WERI-Rb-1 (cell line): ENCODE results near the gene ZBTB34.

Experiments used
- DNase-seq: peaks from one replicate; pipeline ENCODE4 v3.0.0-alpha.2; 2020
- H3K27ac ChIP-seq: fragments of 250-450 bp; sonication (Bioruptor Pico); 2 replicates; pipeline ENCODE4 v1.5.1; 2020; ENCODE audit warnings: mild to moderate bottlenecking, moderate library complexity
- H3K27me3 ChIP-seq: fragments of 250-450 bp; sonication (Bioruptor Pico); 2 replicates; pipeline ENCODE4 v1.5.1; 2021; ENCODE audit warnings: mild to moderate bottlenecking, low read depth, moderate library complexity; ENCODE audit not compliant: insufficient read depth, severe bottlenecking
- H3K36me3 ChIP-seq: fragments of 250-450 bp; sonication (Bioruptor Pico); 2 replicates; pipeline ENCODE4 v1.5.1; 2020; ENCODE audit warnings: mild to moderate bottlenecking, moderate library complexity
- H3K4me3 ChIP-seq: 2 replicates; pipeline ENCODE4 v1.5.1; 2011; ENCODE audit warnings: low read depth, mild to moderate bottlenecking, control low read depth, low read length
- H3K9me3 ChIP-seq: fragments of 250-450 bp; sonication (Bioruptor Pico); 2 replicates; pipeline ENCODE4 v1.5.1; 2021; ENCODE audit warnings: mild to moderate bottlenecking, moderate library complexity; ENCODE audit not compliant: severe bottlenecking
- CTCF ChIP-seq: IDR thresholded peaks from 2 replicates; pipeline ENCODE4 v1.5.1; 2011; ENCODE audit warnings: low read depth, mild to moderate bottlenecking, control low read depth, inconsistent platforms, low read length

The ZBTB34 gene

GRCh38 chr9:126853667-126854066 lies 6.8 kb upstream of the ZBTB34 start:
- no peak overlapping the region for H3K27ac ChIP-seq
- H3K27me3 ChIP-seq = no peaks in the 10 kb centered on the region
- no peak for DNase-seq
- no peaks in the 10 kb centered on the region for H3K9me3 ChIP-seq
- TF ChIP-seq CTCF = no peak
- H3K36me3 ChIP-seq = no peaks in the 10 kb centered on the region
- H3K4me3 ChIP-seq = no peak overlapping the region

- H3K9me3 ChIP-seq = no peaks in the 10 kb centered on the region
- no peak overlapping the region for H3K27ac ChIP-seq
- no peaks in the 10 kb centered on the region for H3K36me3 ChIP-seq
- no peak for TF ChIP-seq CTCF
- H3K27me3 ChIP-seq = no peaks in the 10 kb centered on the region
- no peak overlapping the region for H3K4me3 ChIP-seq
- DNase-seq = no peak
These were observed 5.7 kb upstream of the ZBTB34 start for GRCh38 chr9:126854734-126855133.

GRCh38 chr9:126856326-126856877 lies 4.0 kb upstream of the ZBTB34 start:
- no peak for TF ChIP-seq CTCF
- Histone ChIP-seq H3K27ac (no peak overlapping the region), H3K27me3 (no peaks in the 10 kb centered on the region), H3K4me3 (no peak overlapping the region), H3K9me3 (no peaks in the 10 kb centered on the region), H3K36me3 (peaks cover 3% of the 10 kb centered on the region; the same call in 1 of the 2 replicates)
- DNase-seq = no peak

GRCh38 chr9:126857261-126857960 lies 3.0 kb upstream of the ZBTB34 start:
- no peaks in the 10 kb centered on the region for H3K27me3 ChIP-seq
- no peak for DNase-seq
- no peaks in the 10 kb centered on the region for H3K9me3 ChIP-seq
- H3K27ac ChIP-seq = no peak overlapping the region
- H3K36me3 ChIP-seq = peaks cover 3% of the 10 kb centered on the region; the same call in 1 of the 2 replicates
- H3K4me3 ChIP-seq = no peak overlapping the region
- no peak for TF ChIP-seq CTCF

GRCh38 chr9:126859111-126859510 lies 1.3 kb upstream of the ZBTB34 start:
- H3K9me3 ChIP-seq = no peaks in the 10 kb centered on the region
- no peaks in the 10 kb centered on the region for H3K27me3 ChIP-seq
- H3K36me3 ChIP-seq = peaks cover 11% of the 10 kb centered on the region
- H3K27ac ChIP-seq = no peak overlapping the region
- no peak overlapping the region for H3K4me3 ChIP-seq
- no peak for DNase-seq
- no peak for TF ChIP-seq CTCF
